HG02642 (cell line): Measurements from ENCODE around the gene MMGT1.

Source experiments
- ATAC-seq: cut with Tn5 transposase; IDR thresholded peaks from one replicate; pipeline ENCODE4 v1.9.1; 2021; ENCODE audit warnings: mild to moderate bottlenecking; ENCODE audit not compliant: unreplicated experiment, poor library complexity

MMGT1 gene

DNA sequence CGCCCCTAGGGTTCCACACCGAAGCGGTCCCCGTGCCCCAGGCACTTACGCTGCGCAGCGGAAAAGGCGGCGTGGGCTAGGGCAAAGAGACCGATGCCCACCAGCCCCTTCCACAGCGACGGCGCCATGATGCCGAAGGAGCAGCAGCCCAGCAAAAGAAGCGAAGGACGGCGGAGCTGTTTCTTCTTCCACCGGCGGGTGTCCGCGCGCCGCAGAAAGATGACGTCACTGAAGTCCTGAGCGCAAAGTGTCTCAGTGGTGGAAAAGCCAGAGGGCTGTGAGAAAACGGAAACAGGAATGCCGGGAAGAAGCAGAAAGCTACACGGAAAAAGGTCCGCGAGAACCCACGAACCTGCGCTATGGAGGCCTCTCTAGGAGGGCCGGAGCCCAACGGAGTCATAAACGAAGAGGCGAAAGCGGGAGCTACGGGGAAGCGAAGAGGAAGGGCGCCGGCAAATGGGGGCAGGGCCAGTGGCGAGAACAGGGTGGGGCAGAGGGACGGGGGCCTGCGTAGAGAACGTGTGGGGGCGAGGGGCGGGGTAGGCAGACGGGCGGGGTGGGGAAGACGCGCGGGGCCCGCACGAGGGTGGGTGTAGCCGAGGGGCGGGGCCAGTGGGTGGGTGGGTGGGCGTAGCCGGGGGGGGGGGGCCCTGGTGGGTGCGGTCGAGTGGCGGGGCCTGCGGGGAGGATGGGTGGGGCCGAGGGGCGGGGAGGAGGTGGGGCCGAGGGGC is at the start of gene MMGT1:
Gene MMGT1 (minus strand): TSS at position 441 of the 731 bp plus-strand sequence. CDS start 313 bp downstream, at position 128.
- peak; percentile 83 for ATAC-seq

DNA sequence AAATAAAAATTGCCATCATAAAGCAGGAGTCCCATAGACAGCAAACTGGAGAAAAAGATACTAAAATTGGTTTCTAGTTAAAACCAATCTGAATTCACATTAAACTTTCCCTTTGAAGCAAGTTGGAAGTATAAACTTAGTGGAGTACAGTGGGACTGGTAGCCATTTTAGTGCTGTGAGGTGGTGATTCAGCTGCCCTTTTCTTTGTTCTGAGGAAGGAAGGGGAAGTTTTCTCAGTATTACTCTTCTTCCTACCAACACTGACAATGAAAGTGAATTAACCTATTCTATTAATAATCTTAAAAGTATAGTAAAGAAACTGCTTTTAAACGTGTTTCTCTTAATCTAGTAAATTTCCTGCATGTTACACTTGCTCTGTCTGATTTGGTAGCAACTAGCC is 48.1 kb upstream of the MMGT1 start:
- no peak for ATAC-seq

DNA sequence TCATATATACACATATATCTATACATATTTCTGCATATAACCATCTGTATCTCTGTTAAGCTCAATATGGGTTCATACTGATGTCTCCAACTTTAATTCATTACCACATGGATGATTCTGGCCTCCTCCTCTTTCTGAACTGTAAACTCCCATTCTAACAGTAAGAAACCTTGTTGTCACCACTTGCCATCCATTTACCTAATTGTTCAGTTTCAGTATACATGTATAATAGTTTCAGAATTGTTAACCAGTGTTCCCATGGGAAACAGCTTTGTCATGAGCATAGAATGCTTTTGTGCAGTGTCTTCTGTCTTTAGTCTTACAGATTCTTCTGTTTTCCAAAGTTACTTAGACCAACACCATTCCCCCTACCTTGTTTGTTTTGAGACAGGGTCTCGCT is 47.4 kb upstream of the MMGT1 start:
- ATAC-seq = peak; percentile 80

DNA sequence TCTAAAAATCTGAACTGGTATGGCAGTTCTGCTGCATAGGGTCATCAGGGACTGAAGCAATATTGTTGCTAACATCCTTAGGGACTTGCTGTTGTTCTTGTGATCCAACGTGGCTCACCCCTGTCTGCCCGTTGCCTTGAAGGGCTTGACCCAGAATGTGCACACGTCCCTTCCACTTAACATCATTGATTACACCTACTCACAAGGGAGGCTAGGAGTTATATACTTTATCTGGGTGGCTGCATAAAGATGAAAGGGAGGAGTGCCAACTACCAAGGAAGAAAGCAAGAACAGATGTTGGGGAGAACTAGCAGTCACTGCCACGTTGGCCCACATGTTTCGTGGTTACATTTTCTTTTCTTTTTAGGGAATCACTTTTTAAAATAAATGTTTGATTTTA is 45.4 kb upstream of the MMGT1 start:
- ATAC-seq = no peak

- no peak for ATAC-seq
These were observed 43.1 kb upstream of the MMGT1 start for GRCh38 chrX:136016881-136017280.

DNA sequence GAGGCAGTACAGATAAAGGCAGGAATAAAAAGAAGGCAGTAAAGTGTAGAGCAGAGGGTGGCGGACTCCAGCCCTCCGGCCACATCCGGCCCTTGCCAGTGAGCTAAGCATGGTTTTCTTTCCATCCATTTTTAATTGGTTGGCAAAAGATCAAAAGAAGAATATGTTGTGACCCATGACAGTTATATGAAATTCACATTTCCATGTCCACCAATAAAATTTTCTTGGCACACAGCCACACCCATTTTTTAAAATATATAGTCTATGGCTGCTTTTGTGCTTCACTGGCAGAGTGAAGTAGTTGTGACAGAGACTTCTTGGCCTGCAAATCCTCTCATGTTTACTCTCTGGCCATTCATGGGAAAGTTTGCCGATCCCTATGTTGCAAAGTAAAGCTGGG is 41.2 kb upstream of the MMGT1 start:
- ATAC-seq = no peak

- ATAC-seq = no peak
These were observed 14.5 kb upstream of the MMGT1 start for GRCh38 chrX:135988245-135988644.

DNA sequence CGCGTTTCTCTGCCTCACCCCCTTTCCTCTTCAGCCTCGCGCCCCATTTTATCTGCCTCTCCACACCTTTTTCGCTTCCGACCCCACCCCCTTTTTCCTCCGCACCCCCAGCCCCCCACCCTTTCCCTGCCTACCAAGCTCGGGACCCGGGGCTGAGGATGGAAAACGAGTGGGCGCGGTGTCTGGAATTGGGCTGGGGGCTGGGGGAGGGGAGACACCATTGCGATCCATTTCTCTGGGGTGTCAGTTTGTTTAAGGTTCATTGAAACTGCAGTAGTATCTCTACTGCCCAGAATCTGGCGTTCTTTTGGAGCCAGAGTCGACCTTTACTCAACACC is 12.2 kb upstream of the MMGT1 start:
- ATAC-seq = no peak

DNA sequence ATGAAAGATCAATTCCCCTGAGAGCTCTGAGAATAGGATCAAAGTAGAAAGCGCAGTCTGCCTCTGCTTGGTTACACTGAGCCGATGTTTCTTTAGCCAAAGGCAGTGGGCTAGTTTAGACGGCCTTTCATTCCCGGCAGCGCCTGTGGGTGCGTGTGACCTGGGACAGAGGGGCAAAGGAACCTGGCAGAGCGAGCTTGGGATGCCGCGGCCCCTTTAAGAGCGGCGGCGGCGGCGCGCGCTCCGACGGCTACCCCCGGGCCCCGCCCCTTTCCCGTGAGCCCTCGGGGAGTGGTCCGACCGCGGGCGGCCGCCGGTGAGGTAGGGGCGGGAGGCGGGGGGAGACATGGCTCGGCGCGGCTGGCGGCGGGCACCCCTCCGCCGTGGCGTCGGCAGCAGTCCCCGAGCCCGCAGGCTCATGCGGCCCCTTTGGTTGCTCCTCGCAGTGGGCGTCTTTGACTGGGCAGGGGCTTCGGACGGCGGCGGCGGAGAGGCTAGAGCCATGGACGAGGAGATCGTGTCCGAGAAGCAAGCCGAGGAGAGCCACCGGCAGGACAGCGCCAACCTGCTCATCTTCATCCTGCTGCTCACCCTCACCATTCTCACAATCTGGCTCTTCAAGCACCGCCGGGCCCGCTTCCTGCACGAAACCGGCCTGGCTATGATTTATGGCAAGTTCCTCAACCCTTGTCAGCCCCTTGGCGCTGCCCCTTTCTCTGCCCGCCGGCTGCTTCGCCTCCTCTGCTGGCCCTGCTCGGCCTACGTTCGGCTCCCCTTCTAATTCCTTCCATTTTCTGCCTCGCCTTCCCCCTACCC is 11.6 kb upstream of the MMGT1 start, which contains the start of gene SLC9A6:
Gene SLC9A6 (plus strand): TSS at position 279 of the 816 bp plus-strand sequence. CDS start 224 bp downstream, at position 503.
- peak; percentile 95 for ATAC-seq

- ATAC-seq = peak; percentile 8
These were observed 11.0 kb upstream of the MMGT1 start for GRCh38 chrX:135984791-135985156.

- ATAC-seq = no peak
These were observed 10.5 kb upstream of the MMGT1 start for GRCh38 chrX:135984256-135984655.

DNA sequence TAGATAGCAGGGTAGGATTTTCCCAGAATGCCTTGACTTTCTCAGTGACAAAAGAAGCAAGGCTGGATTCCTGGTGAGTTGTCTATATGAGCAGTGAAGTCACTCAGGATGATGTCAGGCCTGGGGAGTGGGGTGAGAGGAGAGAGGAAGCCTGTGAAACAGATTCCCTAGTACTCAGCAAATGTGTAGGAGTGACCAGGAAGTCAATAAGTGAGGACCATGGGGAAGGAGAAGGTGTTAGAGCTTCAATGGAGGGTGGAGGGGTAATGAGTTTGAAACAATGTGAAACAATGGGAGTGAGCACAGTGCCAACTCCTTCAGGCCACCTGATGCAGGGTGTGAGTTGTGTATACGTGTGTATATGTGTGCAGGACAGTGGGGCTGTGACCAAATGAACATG is 9.1 kb upstream of the MMGT1 start:
- ATAC-seq = no peak

- no peak for ATAC-seq
These were observed 7.9 kb upstream of the MMGT1 start for GRCh38 chrX:135981668-135982067.

GRCh38 chrX:135981010-135981409 is 7.2 kb upstream of the MMGT1 start:
- ATAC-seq = no peak

GRCh38 chrX:135977611-135978010 is 3.8 kb upstream of the MMGT1 start:
- no peak for ATAC-seq

- ATAC-seq = no peak
These were observed 1.6 kb upstream of the MMGT1 start for GRCh38 chrX:135975421-135975820.

- ATAC-seq = no peak
These were observed 580 bp upstream of the MMGT1 start for GRCh38 chrX:135974279-135974856.

GRCh38 chrX:135973025-135973547 is 702 bp downstream of the MMGT1 start:
- ATAC-seq = peak; percentile 37

DNA sequence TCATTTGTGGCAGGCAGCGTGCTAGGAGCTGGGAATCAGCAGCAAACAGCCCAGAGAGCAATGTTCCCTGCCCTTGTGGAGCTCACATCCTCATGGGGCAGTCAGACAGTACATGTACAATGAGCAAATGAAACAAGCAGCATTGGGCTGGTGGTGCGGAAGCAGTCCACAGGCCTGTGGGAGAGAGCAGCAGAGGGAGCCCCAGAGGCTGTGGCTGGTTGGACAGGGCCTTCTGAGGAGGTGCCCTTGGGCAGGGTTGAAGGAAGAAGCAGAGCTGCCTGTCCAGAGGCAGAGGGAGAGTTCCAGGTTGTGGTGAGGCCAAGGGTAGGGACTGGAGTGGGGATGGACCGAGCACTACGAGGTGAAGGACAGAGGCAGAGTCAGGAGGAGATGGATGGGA is 22.5 kb downstream of the MMGT1 start:
- no peak for ATAC-seq

DNA sequence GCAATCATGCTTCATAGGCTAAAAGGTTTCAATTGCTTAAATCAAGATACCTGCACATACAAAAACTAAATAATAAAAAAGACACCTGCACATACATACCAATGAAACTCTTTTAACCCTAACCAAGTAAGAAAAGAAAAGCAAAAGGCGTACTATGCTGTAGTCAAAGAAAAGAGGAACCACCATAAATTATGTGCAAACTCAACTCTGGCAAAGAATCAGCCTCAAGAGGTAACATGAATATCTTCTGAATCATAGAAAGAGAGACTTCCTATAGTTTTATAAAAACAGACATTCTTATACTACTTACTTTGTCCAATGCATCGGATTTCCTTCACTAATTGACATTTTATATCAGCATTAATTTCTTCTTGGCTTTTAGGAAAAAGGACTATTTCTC is 29.3 kb downstream of the MMGT1 start:
- no peak for ATAC-seq
